ENCODE measurements around the gene RING1. TPM values are rescaled to one million over a fixed set of nuclear protein-coding genes. Genes with fewer than 3 reads are reported as not detected.

Gene RING1
- total and polyA plus RNA-seq, 10 of the 15 experiments (the other 5 are each of a cell fraction or from before 2014, with no cell fraction given) = 2.0 to 27.2 (median 15.8) TPM

- Histone ChIP-seq H3K4me2 (ENCODE audit: control insufficient read depth, insufficient read depth) (peak overlapping the region; percentile 66; the same call in 1 of the 2 replicates), H4K20me1 (ENCODE audit: control insufficient read depth, insufficient read depth) (no peaks in the 10 kb centered on the region), H3K27ac (ENCODE audit: control insufficient read depth, insufficient read depth) (no peak overlapping the region), H3K9ac (ENCODE audit: control insufficient read depth, insufficient read depth, low read length) (no peak overlapping the region), H3K4me3 (no peak overlapping the region), H2AFZ (ENCODE audit: control insufficient read depth, low read depth, low read length) (no peak overlapping the region), H3K79me2 (ENCODE audit: control insufficient read depth, insufficient read depth, low read length) (peaks cover 33% of the 10 kb centered on the region), H3K27me3 (replicated peaks in 1 of 2; ENCODE audit: control insufficient read depth in 2 of 2, insufficient read depth in 2 of 2, low read length in 1 of 2) (no peaks in the 10 kb centered on the region), H3K36me3 (ENCODE audit: control insufficient read depth in 2 of 2, insufficient read depth in 2 of 2, low read length in 1 of 2) (peaks cover 8 to 15% of the 10 kb centered on the region in 2 experiments), H3K9me3 (replicated peaks; ENCODE audit: control insufficient read depth, insufficient read depth, low read length) (no peaks in the 10 kb centered on the region), H3K4me1 (ENCODE audit: control insufficient read depth, insufficient read depth, low read length) (peaks cover 29% of the 10 kb centered on the region)
- CTCF ChIA-PET = no interaction called here
- intact Hi-C loops (cut with micrococcal nuclease; ENCODE audit: unreplicated experiment) = loop anchor here (10.0 kb wide), 1 partner anchor 371 kb away; no protein-coding TSS in a partner anchor
- WGBS (ENCODE audit: insufficient coverage, insufficient replicate concordance, low lambda C conversion rate, missing lambda C conversion rate) = 70% methylated on average over 7 of the region's 7 CpGs
- no TSS peak for BruUV-seq (replicated peaks)
- in situ Hi-C loops (cut with MboI) = no loop called here
- POLR2A ChIA-PET = interaction anchor here (0.7 kb wide), 1 partner anchor 59 kb away, joined by 4 read pairs; no protein-coding TSS in a partner anchor
- SMC1A ChIA-PET (ENCODE audit: uncharacterized antibody, unreplicated experiment) = interaction anchor here (0.7 kb wide), 1 partner anchor 68 kb away, joined by 4 read pairs; the partner anchor contains the start of gene VPS52
- no peak for DNase-seq (ENCODE audit: low read depth, low spot score)
- no peak for FAIRE-seq
- no peak for ATAC-seq
- RAD21 ChIA-PET (ENCODE audit: unreplicated experiment) = interaction anchor here (2.9 kb wide), 1 partner anchor 45 kb away, joined by 25 read pairs; no protein-coding TSS in a partner anchor
- TF ChIP-seq BHLHE40 (IDR thresholded peaks at IDR 0.05; ENCODE audit: borderline replicate concordance in 1 of 2, low read depth in 2 of 2, low read length in 1 of 2) (no peak), FOS (IDR thresholded peaks at IDR 0.05; ENCODE audit: borderline replicate concordance, extremely low read depth, insufficient read length) (no peak), IKZF1 (conservative IDR thresholded peaks at IDR 0.05) (no peak)
These were observed 4.7 kb upstream of the RING1 start for GRCh38 chr6:33203443-33204164.

GRCh38 chr6:33204165-33204414 lies 4.2 kb upstream of the RING1 start:
- no peaks in the 10 kb centered on the region for H3K27me3 ChIP-seq (replicated peaks in 1 of 2; ENCODE audit: control insufficient read depth in 2 of 2, insufficient read depth in 2 of 2, low read length in 1 of 2)
- ATAC-seq (no peak), DNase-seq (ENCODE audit: low read depth, low spot score) (no peak), FAIRE-seq (no peak)
- POLR2A ChIA-PET = no interaction called here
- BruUV-seq (replicated peaks) = no TSS peak
- peak overlapping the region; percentile 66; the same call in 1 of the 2 replicates for H3K4me2 ChIP-seq (ENCODE audit: control insufficient read depth, insufficient read depth)
- no peak overlapping the region for H3K9ac ChIP-seq (ENCODE audit: control insufficient read depth, insufficient read depth, low read length)
- WGBS (ENCODE audit: insufficient coverage, insufficient replicate concordance, low lambda C conversion rate, missing lambda C conversion rate) = 0% methylated on average over 4 of the region's 4 CpGs
- H3K36me3 ChIP-seq (ENCODE audit: control insufficient read depth in 2 of 2, insufficient read depth in 2 of 2, low read length in 1 of 2) = peaks cover 8 to 15% of the 10 kb centered on the region in 2 experiments
- peaks cover 36% of the 10 kb centered on the region for H3K79me2 ChIP-seq (ENCODE audit: control insufficient read depth, insufficient read depth, low read length)
- in situ Hi-C loops (cut with MboI) = no loop called here
- H2AFZ ChIP-seq (ENCODE audit: control insufficient read depth, low read depth, low read length) = no peak overlapping the region
- no peak overlapping the region for H3K4me3 ChIP-seq
- H4K20me1 ChIP-seq (ENCODE audit: control insufficient read depth, insufficient read depth) = no peaks in the 10 kb centered on the region
- no peak overlapping the region for H3K27ac ChIP-seq (ENCODE audit: control insufficient read depth, insufficient read depth)
- SMC1A ChIA-PET (ENCODE audit: uncharacterized antibody, unreplicated experiment) = no interaction called here
- CTCF ChIA-PET = interaction anchor here (2.4 kb wide), 1 partner anchor 45 kb away, joined by 19 read pairs; no protein-coding TSS in a partner anchor
- intact Hi-C loops (cut with micrococcal nuclease; ENCODE audit: unreplicated experiment) = loop anchor here (10.0 kb wide), 1 partner anchor 371 kb away; no protein-coding TSS in a partner anchor
- peaks cover 32% of the 10 kb centered on the region for H3K4me1 ChIP-seq (ENCODE audit: control insufficient read depth, insufficient read depth, low read length)
- RAD21 ChIA-PET (ENCODE audit: unreplicated experiment) = interaction anchor here (2.9 kb wide), 1 partner anchor 45 kb away, joined by 25 read pairs; no protein-coding TSS in a partner anchor
- H3K9me3 ChIP-seq (replicated peaks; ENCODE audit: control insufficient read depth, insufficient read depth, low read length) = no peaks in the 10 kb centered on the region
- TF ChIP-seq POU2F2 (IDR thresholded peaks at IDR 0.05; ENCODE audit: borderline replicate concordance, low read depth, low read length) (no peak), TARDBP (IDR thresholded peaks at IDR 0.05; ENCODE audit: borderline replicate concordance) (no peak), IRF3 (IDR thresholded peaks at IDR 0.05) (no peak), SUPT20H (IDR thresholded peaks at IDR 0.05; ENCODE audit: borderline replicate concordance, control insufficient read depth, low read depth, low read length) (no peak), SUZ12 (IDR thresholded peaks at IDR 0.05; ENCODE audit: unreplicated experiment) (no peak), STAT3 (IDR thresholded peaks at IDR 0.05; ENCODE audit: low read depth, low read length) (no peak), TAF1 (IDR thresholded peaks at IDR 0.05; ENCODE audit: borderline replicate concordance, low read depth, low read length) (no peak), SMC3 (IDR thresholded peaks at IDR 0.05; ENCODE audit: borderline replicate concordance, low read length) (no peak), NFXL1 (IDR thresholded peaks at IDR 0.05; ENCODE audit: borderline replicate concordance) (no peak), NR2F1 (conservative IDR thresholded peaks at IDR 0.05) (no peak), BCL3 (IDR thresholded peaks at IDR 0.05; ENCODE audit: borderline replicate concordance, insufficient read depth, low read depth, low read length, poor library complexity, severe bottlenecking) (no peak), ZNF384 (IDR thresholded peaks at IDR 0.05; ENCODE audit: borderline replicate concordance, low read depth, low read length) (no peak)
